GM18502 (cell line): ENCODE data around the gene JMJD4.

Source experiments
- ATAC-seq: cut with Tn5 transposase; IDR thresholded peaks from one replicate; pipeline ENCODE4 v1.9.1; 2021; ENCODE audit warnings: mild to moderate bottlenecking; ENCODE audit not compliant: unreplicated experiment, poor library complexity

JMJD4 gene, protein sequence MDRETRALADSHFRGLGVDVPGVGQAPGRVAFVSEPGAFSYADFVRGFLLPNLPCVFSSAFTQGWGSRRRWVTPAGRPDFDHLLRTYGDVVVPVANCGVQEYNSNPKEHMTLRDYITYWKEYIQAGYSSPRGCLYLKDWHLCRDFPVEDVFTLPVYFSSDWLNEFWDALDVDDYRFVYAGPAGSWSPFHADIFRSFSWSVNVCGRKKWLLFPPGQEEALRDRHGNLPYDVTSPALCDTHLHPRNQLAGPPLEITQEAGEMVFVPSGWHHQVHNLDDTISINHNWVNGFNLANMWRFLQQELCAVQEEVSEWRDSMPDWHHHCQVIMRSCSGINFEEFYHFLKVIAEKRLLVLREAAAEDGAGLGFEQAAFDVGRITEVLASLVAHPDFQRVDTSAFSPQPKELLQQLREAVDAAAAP

DNA sequence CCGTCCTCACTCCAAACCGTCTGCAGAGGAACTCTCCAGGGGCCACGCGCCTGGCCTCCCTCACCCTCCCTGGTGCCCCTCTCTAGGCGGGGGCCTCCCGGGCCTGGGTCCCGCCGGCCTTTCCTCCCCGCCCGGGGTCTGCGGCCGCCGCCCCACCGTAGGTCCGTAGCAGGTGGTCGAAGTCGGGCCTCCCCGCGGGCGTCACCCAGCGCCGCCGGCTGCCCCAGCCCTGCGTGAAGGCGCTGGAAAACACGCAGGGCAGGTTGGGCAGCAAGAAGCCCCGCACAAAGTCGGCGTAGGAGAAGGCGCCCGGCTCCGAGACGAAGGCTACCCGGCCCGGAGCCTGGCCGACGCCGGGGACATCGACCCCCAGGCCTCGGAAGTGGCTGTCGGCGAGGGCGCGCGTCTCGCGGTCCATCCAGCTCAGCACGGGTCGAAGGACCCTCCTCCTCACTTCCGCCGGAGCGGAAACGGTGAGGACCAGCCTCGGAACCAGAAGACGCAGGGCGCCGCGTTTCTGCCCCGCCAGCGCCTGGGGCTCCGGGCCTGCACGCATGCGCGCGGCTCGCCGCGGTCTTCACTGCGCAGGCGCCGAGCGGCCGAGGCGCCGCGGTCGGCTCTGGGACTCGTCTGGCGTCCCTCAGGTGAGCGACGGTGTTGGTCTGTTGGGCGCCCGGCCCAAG lies at the start of gene JMJD4, which contains the start of gene SNAP47:
JMJD4 (minus strand) TSS at position 447 of the 683 bp plus-strand sequence; CDS start at position 418, 29 bp downstream.
SNAP47 (plus strand) TSS at position 580 of the 683 bp plus-strand sequence. CDS start 12,302 bp downstream, outside the sequence.
- peak; percentile 96 for ATAC-seq

DNA sequence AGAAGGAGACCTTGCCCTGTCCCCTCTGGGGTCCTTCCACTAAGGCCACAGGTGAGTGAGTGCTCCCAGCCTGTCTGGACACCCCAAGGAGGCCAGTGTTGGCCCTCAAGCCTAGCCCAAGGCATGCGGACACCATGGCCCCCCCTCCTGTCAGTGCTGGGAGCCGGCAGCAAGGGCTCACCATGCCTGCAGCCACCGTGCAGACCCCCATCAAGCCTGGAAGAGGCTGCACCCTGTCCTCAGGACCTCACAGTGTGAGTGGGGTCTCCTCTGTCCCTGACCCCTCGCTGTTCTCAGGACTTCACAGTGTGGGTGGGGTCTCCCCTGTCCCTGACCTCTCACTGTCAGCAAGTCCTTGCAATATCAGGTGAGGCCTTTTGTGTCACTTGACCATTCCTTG lies 47.1 kb upstream of the JMJD4 start:
- no peak for ATAC-seq

DNA sequence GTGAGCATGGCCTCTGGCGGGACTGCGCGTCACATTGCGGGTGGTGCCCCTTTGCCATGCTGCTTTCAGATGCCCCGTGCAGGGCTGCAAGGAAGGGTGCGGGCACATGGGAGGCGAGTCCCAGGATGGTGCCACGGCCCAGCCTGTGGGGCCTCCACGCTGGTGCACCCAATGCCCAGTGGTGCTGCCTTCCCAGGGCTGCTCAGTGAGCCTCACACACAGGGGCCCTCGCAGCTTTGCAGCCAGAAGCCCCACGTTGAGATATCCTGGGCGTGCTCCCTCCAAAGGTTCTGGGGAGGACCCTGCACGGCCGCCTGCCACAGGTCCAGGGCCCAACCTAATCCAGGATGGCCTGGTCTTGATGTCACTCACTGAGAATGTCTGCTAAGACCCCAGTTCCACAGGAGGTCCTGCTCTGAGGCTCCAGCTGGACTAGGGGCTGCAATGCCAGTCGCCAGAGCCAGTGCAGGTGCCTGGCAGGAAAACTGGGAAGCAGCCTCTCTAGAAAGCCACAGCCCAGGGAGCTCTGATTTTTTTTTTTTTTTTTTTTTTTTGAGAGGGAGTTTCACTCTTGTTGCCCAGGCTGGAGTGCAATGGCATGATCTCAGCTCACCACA lies 46.3 kb upstream of the JMJD4 start:
- ATAC-seq: no peak

DNA sequence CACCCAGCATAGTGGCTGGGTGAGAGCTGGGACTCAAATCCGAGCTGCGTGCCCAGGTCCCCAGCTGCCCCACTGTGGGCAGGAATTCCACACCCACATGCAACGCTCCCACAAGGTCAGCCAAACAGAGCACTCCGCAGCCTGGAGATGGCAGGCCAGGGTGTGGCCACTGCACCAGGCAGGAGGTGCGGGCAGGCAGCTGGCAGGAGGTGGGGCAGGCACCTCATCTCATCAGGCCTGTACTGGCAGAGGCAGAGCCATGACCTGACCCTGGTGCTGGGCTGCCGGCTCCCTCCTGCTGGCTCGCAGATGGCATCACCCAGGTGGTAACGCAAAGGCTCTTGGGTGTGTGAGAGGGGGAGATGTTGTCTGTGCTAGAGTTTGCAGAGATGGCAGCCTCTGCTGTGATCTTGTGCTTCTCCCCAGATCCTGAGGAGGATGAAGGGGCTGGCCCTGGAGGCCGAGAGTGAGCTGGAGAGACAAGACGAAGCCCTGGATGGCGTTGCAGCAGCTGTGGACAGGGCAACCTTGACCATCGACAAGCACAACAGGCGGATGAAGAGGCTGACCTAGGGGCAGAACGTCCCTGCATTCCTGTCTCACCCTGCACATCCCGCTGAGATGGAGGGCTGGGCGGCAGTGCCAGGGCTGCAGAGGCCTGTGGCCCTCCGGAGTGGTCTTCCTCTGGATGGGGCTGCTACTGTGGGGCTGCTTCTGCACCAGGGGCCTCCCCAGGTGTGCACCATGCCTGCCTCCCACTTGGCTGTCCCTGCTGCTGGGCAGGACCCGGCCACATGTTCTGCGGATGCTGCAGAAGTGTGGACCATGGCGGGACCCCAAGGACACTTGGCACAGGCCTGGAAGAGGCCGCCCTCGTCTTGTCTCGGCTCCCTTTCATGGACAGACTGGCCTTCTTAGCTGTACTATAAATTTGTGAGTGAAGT lies 45.3 kb upstream of the JMJD4 start:
- ATAC-seq: no peak

DNA sequence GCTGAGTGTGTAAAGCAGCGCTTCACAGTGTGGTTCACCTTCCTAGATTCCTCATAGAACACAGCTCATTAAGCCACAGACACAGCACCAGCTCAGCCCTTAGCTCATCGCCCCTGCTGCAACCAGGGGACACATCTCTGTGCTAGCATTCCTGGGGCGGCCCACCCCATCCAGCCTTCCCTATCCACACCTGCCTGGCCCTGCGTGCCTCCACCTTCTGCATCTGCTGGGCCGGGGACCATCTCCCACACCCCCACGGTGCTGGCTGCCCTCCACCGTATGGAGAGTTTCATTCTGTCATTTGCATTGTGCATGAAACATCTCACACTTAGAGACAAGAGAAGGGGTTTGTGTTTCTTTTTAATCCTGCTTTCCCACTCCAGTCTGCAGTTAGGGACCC lies 44.6 kb upstream of the JMJD4 start:
- ATAC-seq: no peak

DNA sequence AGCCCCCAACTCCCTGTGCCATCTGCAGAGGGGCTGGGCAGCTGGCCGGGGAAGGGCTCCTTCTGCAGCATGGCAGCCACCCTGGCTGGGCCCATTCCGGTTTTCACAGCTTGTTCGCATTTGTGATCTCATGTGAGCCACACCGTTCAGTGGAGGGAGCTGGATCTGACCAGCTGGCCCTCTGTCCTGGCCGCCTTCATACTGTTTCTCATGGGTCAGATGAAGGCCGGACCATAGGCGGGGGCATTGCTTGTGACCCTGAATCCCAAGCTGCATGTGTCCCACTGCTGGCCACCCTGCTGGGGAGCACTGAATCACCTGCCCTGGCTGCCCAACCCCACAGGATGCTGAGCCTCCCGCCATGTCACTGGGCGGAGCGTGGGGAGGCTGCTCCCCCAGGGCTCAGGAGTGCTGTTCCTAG lies 43.9 kb upstream of the JMJD4 start:
- no peak for ATAC-seq

DNA sequence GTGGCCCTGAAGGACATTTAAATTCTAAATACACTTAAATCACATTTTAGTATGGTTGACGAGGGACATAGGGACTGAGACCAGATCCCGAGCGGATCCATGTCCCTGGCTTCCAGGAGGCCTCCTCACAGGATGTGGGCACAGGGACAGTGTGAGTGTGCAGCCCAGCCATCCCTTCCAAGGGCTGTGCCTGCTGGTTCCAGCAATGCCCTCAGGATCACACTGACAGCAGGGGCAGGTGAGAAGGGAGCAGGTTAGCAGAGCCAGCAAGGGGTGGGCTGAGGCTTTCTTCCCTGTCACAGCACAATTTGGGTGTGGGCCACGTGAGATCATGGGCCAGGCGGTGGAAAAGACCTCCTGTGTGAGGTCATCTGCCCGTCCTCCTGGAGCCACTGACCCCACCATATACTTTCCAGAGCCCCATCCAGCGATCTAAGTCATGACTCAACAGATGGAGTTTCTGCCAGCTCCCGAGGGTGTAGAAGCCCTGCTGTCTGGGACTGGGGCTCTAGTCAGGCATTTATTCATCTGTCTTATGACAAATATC lies 43.4 kb upstream of the JMJD4 start:
- no peak for ATAC-seq

DNA sequence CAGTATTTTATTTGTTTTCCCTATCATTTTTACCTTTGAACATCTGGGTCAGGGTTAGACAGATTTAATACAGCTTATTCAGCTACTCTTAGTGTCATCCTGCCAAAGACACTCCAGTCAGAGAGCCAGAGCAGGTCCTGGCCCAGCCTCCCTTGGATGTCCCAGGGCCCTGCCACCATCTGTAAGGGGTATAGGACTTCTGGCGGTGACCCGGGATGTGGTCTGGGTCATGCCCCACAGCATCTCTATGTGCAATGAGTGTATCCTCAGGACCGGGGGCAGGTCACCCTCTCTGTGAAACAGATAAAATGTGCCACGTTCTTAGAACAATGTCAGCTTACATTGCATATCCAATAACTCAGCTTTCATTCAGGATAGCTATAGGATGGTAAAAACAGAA lies 42.5 kb upstream of the JMJD4 start:
- ATAC-seq: no peak

DNA sequence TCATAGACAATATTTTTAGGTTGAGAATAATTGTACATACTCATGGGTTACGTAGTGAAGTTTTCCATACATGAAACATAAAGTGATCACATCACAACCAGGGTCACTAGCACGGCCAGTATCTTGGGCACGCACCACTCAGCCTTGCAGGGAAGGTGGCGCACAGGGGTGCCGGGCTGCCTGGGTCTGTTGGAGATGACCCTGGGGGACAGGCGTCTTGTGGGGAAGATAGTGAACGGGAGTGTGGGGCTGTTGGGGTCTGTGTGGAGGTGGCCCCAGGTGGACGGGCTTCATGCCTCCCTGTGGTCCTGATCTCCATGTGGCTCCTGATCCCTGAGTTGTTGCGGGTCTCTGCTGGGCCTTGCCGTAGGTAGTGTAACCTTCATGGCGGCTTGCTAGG lies 42.1 kb upstream of the JMJD4 start:
- no peak for ATAC-seq

DNA sequence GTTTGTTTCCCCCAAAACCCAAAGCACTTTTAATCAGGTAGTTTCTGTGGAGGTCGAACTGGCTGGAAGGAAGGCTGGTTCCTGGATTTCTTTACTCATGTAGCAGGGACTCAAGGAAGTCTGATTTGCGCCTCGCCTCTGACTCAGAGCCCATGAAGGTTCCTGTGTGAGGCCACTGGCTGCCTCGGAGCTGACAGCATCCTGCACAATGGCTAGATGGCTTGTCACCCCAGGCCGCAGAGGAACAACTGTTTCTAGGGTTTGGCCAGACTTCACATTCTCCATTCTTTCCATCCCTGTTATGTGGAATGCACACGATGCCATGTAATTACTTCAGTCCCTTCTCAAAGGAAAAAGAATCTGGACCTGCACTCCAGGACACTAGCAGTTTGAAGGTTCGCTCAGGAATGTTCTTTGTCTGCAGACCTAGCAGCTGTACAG lies 41.2 kb upstream of the JMJD4 start:
- ATAC-seq: no peak

DNA sequence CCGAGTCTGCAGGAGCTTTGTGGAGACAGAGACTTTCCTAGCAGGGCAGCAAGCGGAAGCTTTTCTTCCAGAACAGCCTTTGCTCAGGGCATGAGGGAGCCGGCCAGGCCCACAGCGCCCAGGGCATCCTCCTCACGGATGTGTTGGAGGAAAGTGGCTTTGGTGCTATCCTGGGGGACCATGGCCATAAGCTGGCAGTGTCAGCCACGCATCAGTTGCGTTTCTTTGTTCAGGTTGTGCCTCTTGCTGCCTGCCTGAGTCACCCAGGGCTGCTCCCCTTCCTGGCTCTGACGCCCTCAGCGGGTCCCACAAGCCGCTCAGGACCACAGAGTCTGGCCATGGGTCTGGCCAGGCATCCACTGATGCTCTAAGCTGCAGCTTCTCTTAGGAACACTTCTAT lies 40.7 kb upstream of the JMJD4 start:
- no peak for ATAC-seq

DNA sequence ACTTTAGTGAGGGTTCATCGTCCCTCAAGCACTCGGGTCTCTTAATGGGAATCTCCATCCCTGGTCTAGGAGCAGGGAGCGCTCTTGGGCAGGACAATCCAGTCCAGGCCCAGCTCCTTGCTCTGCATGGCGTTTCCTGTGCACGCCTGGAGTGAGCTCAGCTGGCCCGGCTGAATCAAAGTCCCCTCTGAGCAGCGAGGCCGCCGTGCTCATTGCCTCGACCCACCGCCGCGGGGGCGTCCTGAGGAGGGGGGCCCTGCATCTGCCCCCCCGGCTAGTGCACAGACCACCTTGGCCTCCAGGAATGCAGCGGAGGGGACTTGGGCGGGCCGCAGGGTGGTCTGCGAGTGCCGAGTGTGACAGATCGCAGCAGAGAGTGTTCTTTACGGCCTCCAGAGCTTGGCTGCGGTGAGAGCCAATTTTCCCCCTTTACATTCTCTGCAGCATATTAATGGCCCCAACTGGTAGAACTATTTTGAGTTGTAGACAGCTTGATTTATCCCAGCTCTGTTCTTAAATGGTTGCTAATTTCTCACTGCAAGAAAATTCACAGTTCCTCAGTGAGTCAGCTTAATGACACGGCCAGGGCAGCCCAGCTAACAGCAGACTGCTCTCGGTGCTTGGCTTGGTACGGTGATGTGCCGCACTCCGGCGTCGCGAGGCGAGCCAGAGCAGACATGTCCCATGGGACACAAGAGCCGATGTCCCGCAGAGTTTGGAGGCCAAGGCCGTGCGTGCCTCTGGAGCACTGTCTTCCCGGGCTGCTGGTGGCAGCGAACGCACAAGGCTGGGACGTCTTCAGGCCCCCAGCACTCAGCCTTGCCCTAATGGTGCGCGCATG lies 39.9 kb upstream of the JMJD4 start:
- no peak for ATAC-seq

DNA sequence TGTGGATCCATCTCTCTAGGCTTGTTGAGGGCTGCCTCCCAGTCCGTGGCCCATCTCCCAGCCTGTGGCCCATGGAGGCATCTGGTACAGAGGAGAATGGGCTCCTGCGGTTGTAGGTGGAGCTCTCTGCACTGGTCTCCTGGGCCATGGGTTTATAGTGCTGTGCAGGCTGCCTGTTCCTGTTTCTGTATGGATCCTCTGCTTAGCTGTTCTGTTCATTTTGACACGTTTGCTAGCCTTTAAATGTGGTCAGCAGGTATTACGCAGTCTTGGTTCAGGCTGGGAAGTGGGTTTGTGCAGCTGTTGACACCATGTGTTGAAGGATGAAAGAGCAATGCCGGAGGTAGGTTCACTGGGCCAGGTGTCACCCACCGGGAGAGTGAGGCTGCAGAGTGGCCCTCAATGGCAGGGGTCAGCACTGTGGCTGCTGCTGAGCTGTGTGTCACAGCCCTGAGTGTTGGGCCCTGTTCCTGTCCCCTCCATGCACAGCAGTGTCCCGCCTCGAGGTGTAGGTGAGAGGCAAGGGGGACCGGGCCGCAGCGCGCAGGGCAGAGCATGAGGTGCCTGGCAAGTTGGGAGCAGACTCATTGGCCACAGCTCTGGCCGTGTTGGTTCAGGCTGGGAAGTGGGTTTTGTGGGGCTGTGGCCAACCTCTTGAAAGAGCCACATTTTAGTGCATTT lies 39.1 kb upstream of the JMJD4 start:
- ATAC-seq: no peak

DNA sequence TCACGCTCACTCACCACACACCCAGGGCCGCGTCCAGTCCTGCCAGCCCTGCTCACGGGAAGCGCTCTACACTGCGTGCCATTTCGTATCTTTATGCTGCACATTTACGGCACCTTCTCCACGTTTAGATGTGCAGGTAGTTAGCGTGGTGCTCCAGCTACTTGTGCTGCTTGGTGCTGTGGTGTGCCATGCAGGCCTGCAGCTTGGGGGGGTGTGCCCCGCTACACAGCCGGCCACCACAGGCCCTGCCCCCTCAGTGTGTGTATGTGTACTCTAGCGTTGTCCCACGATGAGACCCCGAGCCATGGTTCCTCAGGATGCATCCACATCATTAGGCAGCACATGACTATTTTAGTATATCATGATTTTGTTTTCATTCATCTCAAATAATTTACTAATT lies 38.5 kb upstream of the JMJD4 start:
- ATAC-seq: no peak

DNA sequence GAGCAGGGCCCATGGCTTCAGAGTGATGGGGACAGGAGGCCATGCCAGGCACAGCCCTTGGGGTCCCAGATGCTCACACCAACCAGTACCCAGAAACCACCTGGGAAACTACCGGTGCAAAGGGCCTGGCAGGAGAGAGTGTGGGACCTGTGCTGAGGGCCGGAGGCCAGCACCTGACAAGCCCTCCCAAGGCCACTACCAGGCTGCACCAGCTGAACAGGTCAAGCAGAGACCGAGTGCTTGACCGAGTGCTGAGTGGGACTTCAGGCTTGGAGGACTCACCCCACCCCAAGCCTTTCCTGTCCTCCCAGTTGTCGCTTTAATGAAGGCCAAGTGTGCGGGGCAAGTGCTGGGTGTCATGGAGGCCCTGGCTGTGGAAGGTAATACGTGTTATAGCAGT lies 36.7 kb upstream of the JMJD4 start:
- no peak for ATAC-seq

DNA sequence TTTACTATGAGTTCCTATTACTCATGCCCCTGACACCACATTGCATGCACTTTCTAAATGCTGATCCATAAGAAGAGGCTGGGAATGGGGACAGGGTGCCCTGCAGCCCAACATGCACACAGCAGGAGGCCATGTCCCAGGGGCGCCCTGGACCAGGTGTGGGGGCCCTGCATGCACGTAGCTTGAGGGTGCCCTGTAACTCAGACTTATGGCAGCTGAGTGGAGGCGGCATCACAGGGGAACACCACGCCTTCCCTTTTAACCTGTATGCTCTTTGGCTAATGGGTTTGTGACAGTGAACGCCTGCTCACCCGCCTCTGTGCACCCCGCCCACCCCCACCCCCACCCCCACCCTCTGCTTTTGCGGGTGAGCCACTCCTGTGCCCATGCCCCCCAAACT lies 36.2 kb upstream of the JMJD4 start:
- ATAC-seq: no peak

DNA sequence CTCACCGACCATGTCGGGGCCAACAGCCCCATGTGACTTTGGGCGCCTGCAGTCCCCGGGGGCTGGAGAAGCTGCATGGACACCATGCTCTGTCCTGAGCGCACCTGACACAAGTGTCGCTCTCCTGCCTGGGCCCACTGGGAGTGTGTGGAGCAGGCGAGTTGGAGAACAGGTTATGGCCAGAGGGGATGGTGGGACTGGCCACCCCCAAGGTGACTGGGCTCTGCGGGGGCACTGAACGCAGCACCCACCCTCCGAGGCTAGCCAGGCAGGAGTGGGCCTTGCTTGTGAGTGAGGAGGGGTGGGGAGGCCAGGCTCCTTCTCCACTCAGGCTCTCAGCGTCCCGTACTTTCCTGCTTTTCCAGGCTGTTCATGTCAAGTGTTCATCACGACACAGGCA lies 35.7 kb upstream of the JMJD4 start:
- ATAC-seq: no peak

DNA sequence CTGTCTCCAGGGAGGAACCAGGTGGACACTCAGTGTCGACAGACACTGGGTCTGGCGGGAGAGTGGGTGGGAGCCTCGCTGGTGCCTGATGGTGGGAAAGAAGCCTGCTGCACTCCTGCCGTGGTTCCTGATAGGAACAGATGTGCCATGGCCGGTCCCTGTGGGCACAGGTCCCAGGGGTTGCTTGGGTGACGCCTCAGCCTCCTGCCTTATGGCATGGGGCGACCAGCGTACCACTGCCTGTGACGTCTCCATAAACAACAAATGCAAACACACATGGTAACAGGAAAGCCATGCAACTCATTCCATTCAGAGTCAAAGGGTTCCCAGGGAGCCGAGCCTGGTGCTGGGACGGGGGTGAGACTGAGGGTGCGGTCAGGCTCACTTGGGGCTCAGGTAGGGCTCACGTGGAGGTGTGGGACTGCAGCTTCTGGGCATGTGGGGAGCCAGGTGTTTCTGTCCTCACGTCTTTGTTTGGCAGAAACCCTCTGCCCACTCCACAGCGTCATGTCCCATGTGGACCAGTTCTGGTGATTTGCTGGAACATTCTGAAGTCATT lies 34.9 kb upstream of the JMJD4 start:
- ATAC-seq: no peak
